ENCODE data around the gene ADAM8. TPM values are rescaled to one million over a fixed set of nuclear protein-coding genes. Genes with fewer than 3 reads are reported as not detected.

The ADAM8 gene
- total and polyA plus RNA-seq, 2 of the 8 experiments (the other 6 are each of a cell fraction or from before 2014, with no cell fraction given): 4.6 TPM

- peak within 1 kb of the TSS; percentile 84 for H3K56ac ChIP-seq (replicated peaks; ENCODE audit: insufficient read length, low read depth, low read length)
- 1% methylated on average over 33 of the region's 89 CpGs; no CpG with 5 or more reads in 1 of the 2 experiments for WGBS, 2 experiments (ENCODE audit: extremely low coverage in 1 of 2, insufficient coverage in 1 of 2, insufficient read length in 1 of 2, insufficient replicate concordance in 2 of 2, low coverage in 1 of 2, low lambda C conversion rate in 2 of 2, missing lambda C conversion rate in 1 of 2)
- peaks cover 0 to 6% (median 4%) of the 10 kb centered on the region in 4 experiments; a peak in 4 of 7 replicates for H3K4me1 ChIP-seq (replicated peaks in 1 of 4; ENCODE audit: control insufficient read depth in 3 of 4, insufficient read depth in 4 of 4, low read length in 3 of 4)
- H3K4ac ChIP-seq (replicated peaks; ENCODE audit: insufficient read length, low read depth, low read length): no peak within 1 kb of the TSS
- peak within 1 kb of the TSS; percentile 88; the same call in 1 of the 2 replicates for H3K27ac ChIP-seq (ENCODE audit: low read depth, low read length)
- peak within 1 kb of the TSS; percentile 93 for H4K5ac ChIP-seq (ENCODE audit: insufficient read length, low read depth, low read length)
- H3K23ac ChIP-seq (ENCODE audit: insufficient read length): no peak within 1 kb of the TSS
- FAIRE-seq: no peak
- no peak within 1 kb of the TSS for H4K91ac ChIP-seq (replicated peaks; ENCODE audit: insufficient read length, low read length)
- H2BK15ac ChIP-seq (ENCODE audit: low read length): 0 out of 2 replicates have a peak within 1 kb of the TSS, but pooled peaks have one; percentile 46
- H2BK5ac ChIP-seq (ENCODE audit: low read depth, low read length): peak within 1 kb of the TSS; percentile 84
- peak within 1 kb of the TSS; percentile 71 to 85 (median 82) for H3K4me3 ChIP-seq (ENCODE audit: extremely low read depth in 1 of 4, insufficient read depth in 2 of 4, low read depth in 3 of 4, low read length in 4 of 4)
- no peak within 1 kb of the TSS for H3K14ac ChIP-seq (ENCODE audit: insufficient read length)
- H2AFZ ChIP-seq (ENCODE audit: low read length): no peak within 1 kb of the TSS
- H2BK120ac ChIP-seq (replicated peaks; ENCODE audit: low read depth, low read length): no peak within 1 kb of the TSS
- H2BK20ac ChIP-seq (ENCODE audit: low read length): no peak within 1 kb of the TSS
- peak within 1 kb of the TSS; percentile 75 to 97 (median 76) for H3K9ac ChIP-seq (replicated peaks in 1 of 4; ENCODE audit: extremely low read depth in 1 of 4, low read depth in 3 of 4, low read length in 3 of 4)
- H2AK5ac ChIP-seq (ENCODE audit: low read depth, low read length): no peak within 1 kb of the TSS
- ChIA-PET CTCF (ENCODE audit: partially characterized antibody) (interaction anchor here (0.7 to 3.0 kb wide), 18 partner anchors 10 to 246 kb away, joined by 3 to 24 read pairs (median 4); no protein-coding TSS in a partner anchor), POLR2A (ENCODE audit: partially characterized antibody) (interaction anchor here (1.2 to 1.3 kb wide), 2 partner anchors 10 to 52 kb away, joined by 3 read pairs; no protein-coding TSS in a partner anchor)
- H4K8ac ChIP-seq (ENCODE audit: extremely low read depth, insufficient read depth, low read length): peak within 1 kb of the TSS; percentile 89
- H3K4me2 ChIP-seq (ENCODE audit: insufficient read depth in 1 of 2, low read depth in 2 of 2, low read length in 2 of 2): peak within 1 kb of the TSS; percentile 85 to 88
- H4K20me1 ChIP-seq (replicated peaks in 1 of 2; ENCODE audit: control insufficient read depth in 1 of 2, insufficient read depth in 2 of 2, low read length in 2 of 2): peaks cover 5 to 13% of the 10 kb centered on the region in 2 experiments
- H3K27me3 ChIP-seq (replicated peaks in 1 of 4; ENCODE audit: control insufficient read depth in 3 of 4, extremely low read depth in 1 of 4, insufficient read depth in 3 of 4, low read length in 3 of 4): no peaks in the 10 kb centered on the region
- peaks cover 23% of the 10 kb centered on the region for H3K79me1 ChIP-seq (ENCODE audit: low read depth, low read length)
- H3K36me3 ChIP-seq (ENCODE audit: control insufficient read depth in 2 of 4, insufficient read depth in 4 of 4, low read length in 3 of 4): peaks cover 4 to 22% (median 6%) of the 10 kb centered on the region in 4 experiments; a peak in 7 of 8 replicates
- H3K18ac ChIP-seq (ENCODE audit: extremely low read depth, low read length): peak within 1 kb of the TSS; percentile 85
- no peaks in the 10 kb centered on the region for H3K9me3 ChIP-seq (ENCODE audit: insufficient read depth in 2 of 2, low read depth in 1 of 2, low read length in 1 of 2)
- DNase-seq (ENCODE audit: low read depth in 1 of 2, low spot score in 2 of 2): peak in 1 of 2 experiments; percentile 95
- no peak within 1 kb of the TSS; the same call in 1 of the 2 replicates for H2BK12ac ChIP-seq (ENCODE audit: low read depth, low read length)
- H3K23me2 ChIP-seq (ENCODE audit: low read depth, low read length): peaks cover 9% of the 10 kb centered on the region; the same call in 1 of the 2 replicates
- H3K79me2 ChIP-seq (ENCODE audit: control insufficient read depth in 1 of 2, insufficient read depth in 2 of 2, low read length in 2 of 2): peaks cover 3 to 35% of the 10 kb centered on the region in 2 experiments; a peak in 3 of 4 replicates
- TF ChIP-seq SP1 (IDR thresholded peaks at IDR 0.05; ENCODE audit: low read depth, low read length) (no peak), GABPA (IDR thresholded peaks at IDR 0.05; ENCODE audit: borderline replicate concordance, insufficient read depth, low read length) (peak; percentile 89), ASH2L (IDR thresholded peaks at IDR 0.05; ENCODE audit: low read length) (peak; percentile 48), RNF2 (IDR thresholded peaks at IDR 0.05; ENCODE audit: borderline replicate concordance, low read depth, low read length, missing control alignments, poor library complexity, severe bottlenecking) (no peak), EZH2 (IDR thresholded peaks at IDR 0.05; ENCODE audit: low read depth, low read length, severe bottlenecking) (no peak), SUZ12 (IDR thresholded peaks at IDR 0.05; ENCODE audit: low read length) (no peak), SRF (IDR thresholded peaks at IDR 0.05; ENCODE audit: low read depth, low read length) (no peak), JUN (IDR thresholded peaks at IDR 0.05; ENCODE audit: low read depth, low read length) (no peak; the same call in 1 of the 2 replicates), POLR2A (IDR thresholded peaks at IDR 0.05; ENCODE audit: control extremely low read depth in 1 of 2, low read depth in 2 of 2, low read length in 2 of 2) (peak; percentile 74 to 85), ZNF274 (IDR thresholded peaks at IDR 0.05; ENCODE audit: borderline replicate concordance, extremely low read depth, low read length) (no peak)
- TF ChIP-seq, protein P1, sequence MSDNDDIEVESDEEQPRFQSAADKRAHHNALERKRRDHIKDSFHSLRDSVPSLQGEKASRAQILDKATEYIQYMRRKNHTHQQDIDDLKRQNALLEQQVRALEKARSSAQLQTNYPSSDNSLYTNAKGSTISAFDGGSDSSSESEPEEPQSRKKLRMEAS (IDR thresholded peaks at IDR 0.05): 0 out of 2 replicates have a peak, but pooled peaks have one; percentile 9
Measured at GRCh38 chr10:133308421-133309099, 31.9 kb upstream of the ADAM8 start, which contains the start of the genes TUBGCP2 and ZNF511. TUBGCP2 (minus strand) TSS chr10:133308872; CDS start chr10:133302941, 5,931 bp downstream. ZNF511 (plus strand) TSS chr10:133308914; CDS start chr10:133308944, 30 bp downstream.
